NOMO-1 treated with DMSO at 0.1 percent for 48 hours (cell line): ENCODE measurements around the gene PAPOLA.
A peak's percentile ranks its signal among the peaks of the same experiment; 100 is the strongest.
"Not testable (repeated sequence)": the region's sequence is repeated elsewhere in the genome, so short reads cannot be mapped to it uniquely, and the experiment has no call there.

Source experiments
- DNase-seq: peaks from one replicate; lab custom pipeline; 2025; ENCODE audit not compliant: unreplicated experiment; lab: John Stamatoyannopoulos, UW

PAPOLA gene

DNA sequence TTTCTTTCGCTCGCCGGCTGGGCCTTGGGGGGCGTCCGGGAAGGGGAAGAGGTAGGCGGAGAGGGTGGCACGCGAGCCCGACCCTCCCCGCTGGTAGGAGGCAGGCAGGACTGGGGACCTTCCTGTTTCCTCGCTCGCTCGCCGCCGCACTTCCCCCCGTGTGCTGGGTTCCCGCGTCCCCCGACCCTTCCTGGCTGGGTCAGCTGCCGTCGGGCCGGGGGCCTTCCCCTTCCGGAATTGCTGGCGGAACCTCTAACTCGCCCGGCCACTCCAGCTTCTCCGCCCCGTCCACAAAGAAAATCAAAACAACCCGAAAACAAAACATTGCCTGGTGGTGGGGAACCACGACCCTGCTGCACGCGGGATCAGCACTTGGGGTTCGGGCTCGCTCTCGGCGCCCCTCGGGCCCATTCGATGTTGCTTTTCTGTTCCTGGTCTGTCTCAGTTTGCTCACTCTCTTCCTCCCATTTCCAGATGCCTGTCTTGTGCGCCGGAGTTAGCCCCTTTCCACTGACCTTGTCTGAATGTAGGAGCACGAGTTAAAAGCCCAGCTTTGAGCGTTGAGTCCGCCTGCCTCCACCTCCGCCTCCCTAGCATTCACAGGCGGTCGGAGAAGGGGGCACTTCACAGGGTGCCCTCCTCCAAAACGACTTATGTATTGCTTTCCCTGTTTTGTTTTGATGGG, 581 bp downstream of the PAPOLA start:
- peak; percentile 49 for DNase-seq

DNA sequence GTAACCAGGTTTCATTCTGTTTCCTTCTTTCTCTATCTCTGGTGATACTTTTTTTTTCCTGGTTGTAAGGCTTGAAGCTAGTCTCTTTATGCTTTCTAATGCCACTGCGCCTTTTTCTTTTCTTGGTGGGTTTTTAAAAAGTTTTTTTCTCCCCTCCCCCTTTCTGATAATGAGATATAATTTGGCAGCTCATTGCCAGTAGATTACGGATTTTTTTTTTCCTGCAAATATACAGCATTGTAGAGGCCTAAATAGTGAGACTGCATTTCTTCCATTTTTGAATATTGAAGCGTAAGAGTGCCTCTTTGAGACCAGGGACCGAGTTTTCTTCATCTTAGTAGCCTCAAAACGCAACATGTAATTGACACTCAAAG, 1.1 kb downstream of the PAPOLA start:
- DNase-seq = no peak

DNA sequence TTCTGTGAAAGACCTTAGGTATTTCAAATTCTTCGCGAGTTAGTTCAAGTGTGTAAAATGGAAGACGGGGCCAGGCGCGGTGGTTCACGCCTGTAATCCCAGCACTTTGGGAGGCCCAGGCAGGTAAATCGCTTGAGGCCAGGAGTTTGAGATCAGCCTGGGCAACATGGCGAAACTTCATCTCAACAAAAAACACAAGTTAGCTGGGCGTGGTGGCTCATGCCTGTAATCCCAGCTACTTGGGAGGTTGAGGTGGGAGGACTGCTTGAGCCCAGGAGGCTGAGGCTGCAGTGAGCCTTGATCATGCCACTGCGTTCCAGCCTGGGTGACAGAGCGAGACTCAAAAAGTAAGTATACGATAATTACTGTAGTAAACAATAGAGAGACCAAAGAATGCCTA, 2.2 kb downstream of the PAPOLA start:
- not testable (repeated sequence) for DNase-seq

DNA sequence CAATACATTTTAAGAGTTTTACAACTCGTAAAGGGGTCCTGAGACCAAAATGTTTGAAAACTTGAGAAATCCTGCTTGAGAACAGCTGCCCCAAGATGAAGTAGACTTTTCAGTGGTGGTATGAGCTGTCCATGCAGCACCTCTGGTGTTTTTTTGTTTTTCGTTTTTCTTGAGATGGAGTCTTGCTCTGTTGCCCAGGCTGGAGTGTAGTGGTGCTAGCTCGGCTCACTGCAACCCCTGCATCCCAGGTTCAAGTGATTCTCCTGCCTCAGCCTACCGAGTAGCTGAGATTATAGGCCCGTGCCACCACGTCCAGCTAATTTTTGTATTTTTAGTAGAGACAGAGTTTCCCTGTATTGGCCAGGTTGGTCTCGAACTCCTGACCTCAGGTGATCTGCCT, 5.5 kb downstream of the PAPOLA start:
- DNase-seq = no peak

DNA sequence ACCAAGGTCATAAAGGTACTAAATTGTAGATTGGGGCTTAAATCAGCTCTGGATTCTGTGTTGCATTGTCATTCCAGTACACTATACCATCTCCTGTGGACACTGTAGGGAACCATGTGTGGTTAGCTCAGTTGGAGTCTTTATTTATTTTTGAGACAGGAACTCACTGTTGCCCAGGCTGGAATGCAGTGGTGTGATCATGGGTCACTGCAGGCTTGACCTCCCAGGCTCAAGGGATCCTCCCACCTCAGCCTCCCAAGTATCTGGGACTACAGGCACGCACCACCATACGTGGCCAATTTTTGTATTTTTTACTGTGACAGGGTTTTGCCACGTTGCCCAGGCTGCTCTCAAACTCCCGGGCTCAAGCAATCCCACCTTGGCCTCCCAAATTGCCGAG, 6.7 kb downstream of the PAPOLA start:
- no peak for DNase-seq

DNA sequence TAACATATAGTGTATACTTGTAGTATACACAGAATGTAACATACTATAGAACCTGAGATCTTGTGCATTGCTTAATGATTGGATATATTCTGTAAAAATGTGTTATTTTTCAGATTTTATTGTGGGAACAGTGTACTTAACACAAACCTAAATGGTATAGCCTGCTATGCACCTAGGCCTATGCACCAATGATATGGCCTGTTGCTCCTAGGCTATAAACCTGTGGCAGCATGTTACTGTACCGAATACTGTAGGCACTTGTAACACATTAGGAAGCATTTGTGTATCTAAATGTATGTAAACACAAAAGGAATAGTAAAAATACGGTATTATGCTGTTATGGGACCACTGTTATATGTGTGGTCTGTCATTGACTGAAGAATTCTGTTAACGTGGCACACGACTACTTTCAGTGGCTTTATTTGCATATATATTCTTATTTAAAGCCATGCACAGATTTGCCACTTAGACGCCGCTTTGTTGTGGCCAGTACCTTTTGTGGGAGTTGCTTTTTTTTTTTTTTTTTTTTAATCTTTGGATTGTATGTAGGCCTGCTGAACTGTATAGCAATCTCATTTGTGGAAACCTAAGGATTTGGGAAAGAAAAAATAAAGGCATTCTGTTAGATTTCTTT, 7.4 kb downstream of the PAPOLA start:
- no peak for DNase-seq

DNA sequence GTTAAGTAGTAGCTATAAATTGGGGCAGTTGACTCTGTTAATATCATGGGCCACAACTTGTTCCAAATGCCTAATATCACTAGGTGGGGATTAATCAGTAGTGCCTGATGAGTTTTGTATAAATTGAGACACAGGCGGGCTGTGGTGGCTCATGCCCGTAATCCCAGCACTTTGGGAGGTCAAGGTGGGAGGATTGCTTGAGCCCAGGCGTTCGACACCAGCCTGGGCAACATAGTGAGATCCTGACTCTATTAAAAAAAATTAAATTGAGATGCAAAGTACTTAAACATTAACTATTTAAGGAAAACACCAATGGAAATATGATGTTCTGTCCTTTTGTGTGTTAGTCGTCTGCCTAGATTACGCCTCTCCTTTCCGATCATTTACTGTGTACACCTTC, 9.0 kb downstream of the PAPOLA start:
- DNase-seq = no peak

DNA sequence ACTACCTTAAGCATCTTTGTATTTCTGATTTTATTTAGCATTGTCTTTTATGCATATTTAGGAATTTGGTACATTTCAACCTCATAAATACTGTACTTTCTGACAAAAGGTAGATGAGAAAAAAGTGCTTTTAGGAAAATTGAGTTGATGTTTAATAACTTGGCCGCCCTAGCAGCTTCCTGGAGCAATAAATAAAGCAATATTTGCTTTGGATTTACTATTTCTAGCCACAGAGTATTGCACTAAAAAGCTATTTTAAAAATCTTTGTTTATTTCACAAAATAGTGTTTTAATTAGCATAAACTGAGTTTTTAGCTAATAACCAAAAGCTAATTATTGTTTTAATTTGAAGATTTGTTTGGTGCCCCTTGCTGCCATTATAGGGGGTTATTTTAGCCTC, 9.5 kb downstream of the PAPOLA start:
- no peak for DNase-seq

DNA sequence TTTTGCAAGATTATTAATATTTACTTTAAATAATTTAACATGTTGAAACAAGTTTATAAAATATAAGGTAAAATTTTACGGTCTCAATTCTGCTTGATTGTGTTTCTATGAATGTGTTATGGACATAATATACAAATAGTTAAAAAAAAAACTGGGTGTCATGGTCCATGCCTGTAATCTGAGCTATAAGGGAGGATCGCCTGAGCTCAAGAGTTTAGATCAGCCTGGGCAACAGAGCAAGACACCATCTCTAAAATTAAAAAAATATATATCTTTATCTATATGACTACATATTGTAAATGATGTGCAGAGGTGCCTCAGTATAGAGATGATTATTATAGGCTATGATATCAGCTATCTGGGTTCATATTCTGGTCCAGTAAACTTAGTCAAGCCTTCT, 9.9 kb downstream of the PAPOLA start:
- DNase-seq = no peak

DNA sequence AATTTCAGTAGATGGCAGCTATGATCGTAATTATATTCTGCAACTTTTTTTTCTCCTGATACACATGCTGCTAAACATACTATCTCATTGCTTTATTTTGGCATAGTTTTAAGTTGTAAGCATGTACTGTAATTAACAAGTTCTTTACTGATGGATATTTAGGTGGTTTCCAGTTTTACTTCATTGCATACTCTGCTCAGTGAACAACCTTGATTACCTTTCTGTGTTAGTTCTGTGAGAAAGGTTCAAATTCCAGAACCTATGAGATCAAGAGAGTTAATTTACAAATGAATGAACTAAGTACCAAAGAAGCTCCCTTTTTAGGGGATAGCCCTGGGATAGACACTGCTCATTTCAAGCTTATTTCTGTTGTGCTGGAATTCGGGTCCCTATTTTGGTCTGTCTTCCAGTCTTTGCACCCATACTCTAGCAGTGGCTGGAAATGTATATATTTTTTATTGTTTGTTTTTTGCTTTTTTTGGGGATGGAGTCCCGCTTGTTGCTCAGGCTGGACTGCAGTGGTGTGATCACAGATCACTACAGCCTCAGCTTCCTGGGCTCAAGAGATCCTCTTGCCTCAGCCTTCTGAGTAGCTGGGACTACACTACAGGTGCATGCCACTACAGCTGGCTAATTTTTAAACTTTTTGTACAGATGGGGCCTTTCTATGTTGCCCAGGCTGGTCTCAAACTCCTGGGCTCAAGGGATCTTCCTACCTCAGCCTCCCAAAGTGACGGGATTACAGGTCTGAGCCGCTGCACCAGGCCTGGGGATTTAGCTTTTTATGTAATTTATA, 10.6 kb downstream of the PAPOLA start:
- no peak for DNase-seq

DNA sequence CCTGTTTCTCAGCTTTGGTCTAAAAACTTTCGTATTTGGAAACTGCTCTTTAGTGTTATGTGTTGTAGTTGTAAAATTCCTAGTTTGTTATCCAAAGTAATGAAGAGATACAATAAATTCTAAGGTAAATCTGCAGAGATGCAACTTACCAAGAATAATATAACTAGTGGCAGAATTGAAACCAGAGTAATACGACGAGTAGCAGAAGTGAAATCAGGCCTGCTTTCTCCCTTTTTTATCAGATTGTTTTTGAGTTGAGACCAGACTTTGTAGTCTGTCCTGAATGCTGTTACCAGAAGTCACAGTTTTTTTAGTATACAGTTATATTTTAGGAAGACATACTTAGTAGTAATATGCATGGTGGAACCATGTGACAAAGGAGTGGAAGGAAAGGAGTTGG, 12.5 kb downstream of the PAPOLA start:
- DNase-seq = no peak

DNA sequence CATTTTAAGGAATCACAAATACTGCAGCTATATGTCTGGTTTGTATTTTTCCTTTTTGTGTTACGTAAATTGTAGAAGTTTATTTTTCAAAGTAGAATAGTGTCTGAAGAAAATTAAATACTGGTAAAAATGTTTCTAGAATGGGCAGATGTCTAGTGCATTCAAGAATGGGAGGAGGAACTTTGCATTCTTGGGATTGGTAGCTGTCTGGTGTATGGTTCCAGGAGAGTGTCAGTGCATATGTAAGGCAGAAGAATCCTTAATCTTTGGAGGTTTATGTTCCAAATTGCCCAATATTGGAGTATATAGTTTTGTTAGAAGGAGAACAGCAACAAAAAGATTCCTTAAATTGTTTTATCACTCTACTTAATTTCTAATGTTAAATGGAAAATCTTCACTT, 13.5 kb downstream of the PAPOLA start:
- DNase-seq = no peak

DNA sequence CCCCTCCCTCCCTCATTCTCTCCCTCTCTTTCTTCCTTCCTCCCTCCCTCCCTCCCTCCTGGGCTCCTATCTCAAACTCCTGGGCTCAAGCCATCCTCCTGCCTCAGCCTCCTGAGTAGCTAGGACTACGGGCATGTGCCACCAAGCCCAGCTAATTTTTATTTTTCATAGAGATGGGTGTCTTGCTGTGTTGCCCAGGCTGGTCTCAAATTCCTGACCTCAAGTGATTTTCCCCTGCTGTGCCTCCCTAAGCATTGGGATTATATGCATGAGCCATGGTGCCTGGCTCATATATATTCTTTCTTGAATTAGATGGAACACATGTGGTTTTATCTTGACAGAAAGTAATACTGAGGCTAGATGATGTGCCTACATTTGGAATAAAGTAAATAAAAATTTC, 14.2 kb downstream of the PAPOLA start:
- DNase-seq = no peak

DNA sequence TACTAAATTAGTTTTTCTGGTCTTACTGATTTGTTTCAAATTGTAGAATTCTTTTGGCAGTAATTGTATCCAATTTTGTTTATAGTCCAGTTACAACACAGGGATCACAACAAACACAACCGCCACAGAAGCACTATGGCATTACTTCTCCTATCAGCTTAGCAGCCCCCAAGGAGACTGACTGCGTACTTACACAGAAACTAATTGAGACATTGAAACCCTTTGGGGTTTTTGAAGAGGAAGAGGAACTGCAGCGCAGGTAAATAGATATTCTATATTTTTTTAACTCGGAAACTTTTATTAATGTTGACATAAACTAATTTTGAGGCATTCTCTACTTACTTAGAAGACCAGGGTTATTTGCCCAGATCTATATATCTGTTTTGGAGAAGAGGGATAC, 17.8 kb downstream of the PAPOLA start:
- no peak for DNase-seq

DNA sequence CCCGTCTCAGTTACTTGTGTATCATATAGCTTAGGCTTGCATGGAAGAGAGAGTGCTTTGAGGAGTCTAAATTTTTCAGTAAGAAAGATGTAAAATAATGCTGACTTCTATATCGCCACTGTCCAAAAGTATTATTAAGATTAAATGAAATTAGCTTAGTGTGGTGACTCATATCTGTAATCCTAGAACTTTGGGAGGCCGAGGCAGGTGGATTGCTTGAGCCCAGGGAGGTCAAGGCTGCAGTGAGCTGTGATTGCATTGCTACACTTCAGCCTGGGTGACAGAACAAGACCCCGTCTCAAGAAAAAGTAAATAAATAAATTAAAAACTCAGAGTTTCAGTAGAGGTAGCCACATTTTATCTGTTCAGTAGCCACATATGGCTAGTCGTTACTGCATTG, 23.3 kb downstream of the PAPOLA start:
- no peak for DNase-seq

DNA sequence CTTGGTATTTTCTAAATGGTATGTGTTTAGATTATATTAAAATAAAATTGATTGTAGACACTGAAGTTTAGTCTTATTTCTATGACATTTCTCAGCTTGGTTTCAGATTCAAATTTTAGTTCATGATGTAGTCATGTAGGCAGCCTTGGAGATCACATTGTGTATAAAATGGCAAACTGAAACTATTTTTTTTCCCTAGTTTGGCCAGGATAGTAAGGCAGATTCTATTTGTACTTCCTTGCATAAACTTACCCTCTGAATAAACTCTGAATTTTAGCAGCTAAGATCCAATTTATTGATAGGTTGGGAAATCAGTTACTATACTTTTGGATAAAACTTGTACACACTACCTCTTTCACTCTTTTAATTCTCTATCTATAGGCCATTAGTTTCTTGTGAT, 30.4 kb downstream of the PAPOLA start:
- DNase-seq = no peak

DNA sequence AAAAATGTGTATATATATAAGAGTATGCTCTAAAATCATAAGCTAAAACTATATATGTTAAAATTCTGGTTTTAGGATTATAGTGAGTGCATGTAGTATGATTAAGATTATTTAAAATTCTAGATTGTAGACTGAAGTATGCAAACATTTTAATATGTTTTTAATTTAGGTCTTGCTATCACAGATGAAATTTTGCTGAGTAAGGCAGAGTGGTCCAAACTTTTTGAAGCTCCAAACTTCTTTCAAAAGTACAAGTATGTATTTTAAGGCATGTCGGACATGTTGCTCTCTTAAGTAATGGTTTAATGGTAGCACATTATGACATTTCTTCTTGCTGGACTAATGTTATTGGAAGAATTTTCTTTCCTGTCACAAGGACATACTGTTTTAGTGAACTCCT, 34.6 kb downstream of the PAPOLA start:
- no peak for DNase-seq

DNA sequence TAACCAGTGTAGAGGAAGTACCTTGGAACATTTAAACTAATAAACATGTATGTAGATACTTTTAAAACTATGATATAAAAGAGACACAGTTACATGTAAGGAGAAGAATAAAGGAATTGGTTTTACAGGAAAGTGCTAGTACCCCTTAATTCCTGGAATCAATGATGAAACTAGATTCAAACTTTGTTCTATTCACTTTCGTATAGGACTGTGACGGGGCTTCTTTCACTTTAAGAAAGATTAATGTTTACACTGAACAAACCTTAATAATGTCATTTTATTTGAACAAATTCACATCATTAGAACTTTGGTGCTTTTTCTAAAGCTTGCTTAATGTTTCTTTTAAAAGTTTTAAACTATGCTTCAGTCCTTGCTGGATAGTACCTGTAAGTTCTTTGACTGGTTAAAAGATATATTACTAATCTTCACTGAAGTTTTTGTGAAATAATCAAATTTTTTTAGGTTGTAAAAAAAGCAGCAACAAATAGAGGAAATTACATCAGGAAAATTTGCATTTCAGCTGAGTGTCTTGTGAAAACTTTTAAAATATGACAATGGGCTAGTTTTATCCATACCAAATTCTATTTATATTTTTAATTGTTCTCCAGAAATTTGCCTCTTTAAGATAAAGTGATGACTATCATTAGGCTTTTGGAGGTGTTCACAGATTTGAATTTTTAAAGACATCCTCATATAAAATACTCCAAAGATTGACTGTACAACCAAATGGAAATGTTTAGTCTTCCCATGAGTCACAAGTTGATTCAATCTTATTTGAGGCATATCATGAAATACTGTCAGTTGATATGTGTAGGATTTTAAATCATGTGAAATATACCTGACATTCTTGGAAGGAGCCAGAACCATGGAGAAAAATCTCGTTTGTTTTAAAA, 36.2 kb downstream of the PAPOLA start:
- no peak for DNase-seq

DNA sequence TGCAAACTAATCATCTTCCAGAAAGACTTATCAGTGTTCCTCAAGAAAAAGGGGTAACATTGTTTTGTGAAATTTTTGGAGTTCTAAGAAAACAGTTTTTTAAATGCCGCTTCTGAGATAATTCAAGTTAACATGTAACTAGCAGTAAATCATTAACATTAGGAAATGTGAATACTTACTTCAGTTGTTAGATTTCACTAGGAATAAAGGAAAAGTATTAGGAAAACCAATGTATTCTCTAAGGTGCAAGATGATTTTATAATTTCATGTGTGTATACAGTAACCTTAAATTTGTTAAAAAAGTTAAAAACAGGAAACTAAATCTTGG, 36.8 kb downstream of the PAPOLA start:
- DNase-seq = no peak

DNA sequence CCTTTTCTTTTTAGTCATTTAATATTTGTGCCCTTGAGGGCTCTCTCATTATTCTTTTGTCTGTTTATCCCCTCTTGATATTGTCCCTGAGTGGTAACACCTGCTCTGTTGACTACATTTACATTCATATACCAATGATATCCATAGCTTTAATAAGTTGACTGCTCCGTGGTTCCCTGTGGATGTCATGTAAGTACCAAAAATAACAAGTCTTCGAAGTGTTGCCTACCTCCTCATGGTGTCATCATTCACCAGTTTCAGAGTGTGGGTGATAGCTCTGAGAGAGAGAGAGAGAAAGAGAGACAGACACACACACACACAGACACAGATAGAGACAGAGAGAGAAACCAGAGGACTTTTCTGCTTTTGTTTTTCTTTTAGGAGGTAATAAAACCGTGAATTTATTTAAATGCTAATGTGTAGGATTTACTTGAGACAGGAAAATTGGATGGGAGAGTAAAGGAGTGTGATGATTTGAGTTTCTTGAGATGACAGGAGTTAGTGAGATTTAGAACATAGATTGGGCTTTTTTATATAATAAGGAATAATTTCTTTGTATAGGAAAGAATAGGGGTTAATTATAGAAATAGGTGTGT, 52.2 kb downstream of the PAPOLA start:
- DNase-seq = no peak

DNA sequence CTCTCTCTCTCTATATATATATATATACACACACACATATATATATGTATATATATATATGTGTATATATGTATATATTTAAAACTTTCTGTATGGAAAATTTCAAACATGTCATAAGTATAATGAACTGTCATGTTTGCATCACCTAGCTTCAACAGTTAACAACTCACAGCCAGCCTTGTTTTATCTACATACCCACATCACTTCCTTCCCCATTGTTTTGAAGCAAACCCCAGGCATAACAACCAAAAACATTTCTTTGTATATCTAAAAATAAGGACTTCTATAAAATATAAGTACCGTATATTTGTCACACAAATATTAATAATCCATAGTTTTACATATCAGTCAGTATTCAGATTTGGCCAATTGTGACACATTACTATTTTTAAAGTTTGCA, 57.4 kb downstream of the PAPOLA start:
- peak; percentile 6 for DNase-seq
